Right ventricle myocardium superior (tissue), 1 donor: Measurements from ENCODE around the gene RNF213. TPM values are rescaled to one million over a fixed set of nuclear protein-coding genes. Genes with fewer than 3 reads are reported as not detected.

Experiments used
- ATAC-seq: fragments of 200-7000 bp; cut with Tn5 transposase; one replicate; pipeline ENCODE4 v1.9.1; 2020; ENCODE audit warnings: mild to moderate bottlenecking; ENCODE audit not compliant: poor library complexity
- DNase-seq: peaks from one replicate; pipeline ENCODE4 v3.0.0-alpha.2; 2020
- intact Hi-C: fragments of 100-400 bp; cut with DNase I; formaldehyde crosslinking; loops from one replicate; pipeline ENCODE4 v1.11.2; 2022
- total RNA-seq: library from RNA; stranded (reverse); fragmentation: NEBNext Ultra II Directional; extraction: Animal tissue kit (Norgen Biotek cat#: 25700); gene quantifications from one replicate; pipeline ENCODE4 v1.2.1, GENCODE V29; 2021
- donor health status: DM: no; HTN: yes; CAD: no; lungs with severe emphysema.

Gene RNF213
- total RNA-seq, 1 donor from 2014 or later: 29.9 TPM

DNA sequence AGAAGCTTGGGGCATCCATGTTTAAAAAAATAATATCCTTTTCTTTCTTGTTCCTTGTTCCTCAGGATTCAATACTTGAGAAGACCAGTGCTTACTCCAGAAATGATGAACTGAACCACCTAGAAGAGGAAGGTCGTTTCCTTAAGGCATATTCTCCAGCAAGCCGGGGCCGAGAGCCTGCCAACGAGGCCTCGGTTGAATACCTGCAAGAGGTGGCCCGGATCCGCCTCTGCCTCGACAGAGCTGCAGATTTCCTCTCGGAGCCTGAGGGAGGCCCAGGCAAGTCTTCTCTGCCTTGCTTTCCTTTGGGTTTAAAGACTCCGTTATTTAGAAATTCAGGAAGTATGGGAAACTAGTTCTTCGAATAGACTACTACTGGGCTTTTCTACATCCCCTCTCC is 111.8 kb downstream of the RNF213 start:
- intact Hi-C loops: no loop called here

DNA sequence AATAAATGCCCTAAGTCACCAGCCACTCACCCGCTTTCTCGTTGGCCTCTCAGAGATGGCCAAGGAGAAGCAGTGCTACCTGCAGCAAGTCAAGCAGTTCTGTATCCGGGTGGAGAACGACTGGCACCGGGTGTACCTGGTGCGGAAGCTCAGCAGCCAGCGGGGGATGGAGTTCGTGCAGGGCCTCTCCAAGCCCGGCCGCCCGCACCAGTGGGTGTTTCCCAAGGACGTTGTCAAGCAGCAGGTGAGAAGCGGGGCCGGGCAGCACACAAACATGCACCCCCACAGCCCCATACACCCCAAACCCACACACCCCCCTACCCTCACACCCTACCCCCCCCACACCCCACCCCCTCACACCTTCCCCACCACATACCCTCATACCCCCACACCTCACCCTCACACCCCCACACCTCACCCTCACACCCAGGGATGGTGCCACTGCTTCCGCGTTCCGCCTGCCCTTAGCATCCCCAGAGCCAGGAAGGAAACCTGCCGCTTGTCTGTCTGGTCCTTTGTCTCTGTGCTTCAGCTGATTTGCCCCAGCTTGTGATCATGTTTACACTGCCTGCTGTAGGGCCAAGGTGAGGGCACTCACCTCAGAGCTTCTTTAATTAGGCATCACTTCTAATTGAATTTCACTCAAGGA is 112.4 kb downstream of the RNF213 start:
- DNase-seq (no peak), ATAC-seq (no peak)
- intact Hi-C loops: no loop called here

More for the DNA sequence above, 111.8 kb downstream of the RNF213 start:
- ATAC-seq: no peak
- no peak for DNase-seq

DNA sequence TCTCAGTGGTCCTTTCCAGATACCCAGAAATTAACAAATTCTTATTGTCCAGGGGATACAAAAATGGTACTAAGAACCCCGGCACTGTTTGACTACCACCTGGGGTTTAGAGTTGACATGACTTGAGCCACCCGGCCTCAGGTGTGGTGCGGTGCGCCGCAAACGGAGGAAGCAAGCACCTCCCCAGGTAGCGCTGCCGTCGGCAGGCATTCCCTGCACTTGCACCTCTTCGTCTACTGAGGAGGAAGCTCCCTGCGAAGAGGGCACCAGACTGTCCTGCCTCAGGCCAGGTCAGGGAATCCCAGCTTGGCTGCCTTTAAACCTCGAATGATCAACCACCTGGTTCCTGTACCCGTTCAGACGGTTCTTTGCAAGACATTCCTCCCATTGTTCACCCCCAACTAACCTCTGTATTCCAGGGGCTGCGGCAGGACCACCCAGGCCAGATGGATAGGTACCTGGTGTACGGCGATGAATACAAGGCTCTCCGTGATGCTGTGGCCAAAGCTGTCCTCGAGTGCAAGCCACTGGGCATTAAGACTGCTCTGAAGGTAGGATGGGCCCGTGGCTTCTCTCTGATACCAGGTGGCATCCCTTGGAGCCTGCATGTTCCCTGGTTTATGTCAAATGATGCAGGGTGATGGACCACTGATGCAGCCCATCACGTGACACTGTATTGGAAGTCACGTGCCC is 113.5 kb downstream of the RNF213 start:
- DNase-seq (no peak), ATAC-seq (no peak)
- intact Hi-C loops: no loop called here

DNA sequence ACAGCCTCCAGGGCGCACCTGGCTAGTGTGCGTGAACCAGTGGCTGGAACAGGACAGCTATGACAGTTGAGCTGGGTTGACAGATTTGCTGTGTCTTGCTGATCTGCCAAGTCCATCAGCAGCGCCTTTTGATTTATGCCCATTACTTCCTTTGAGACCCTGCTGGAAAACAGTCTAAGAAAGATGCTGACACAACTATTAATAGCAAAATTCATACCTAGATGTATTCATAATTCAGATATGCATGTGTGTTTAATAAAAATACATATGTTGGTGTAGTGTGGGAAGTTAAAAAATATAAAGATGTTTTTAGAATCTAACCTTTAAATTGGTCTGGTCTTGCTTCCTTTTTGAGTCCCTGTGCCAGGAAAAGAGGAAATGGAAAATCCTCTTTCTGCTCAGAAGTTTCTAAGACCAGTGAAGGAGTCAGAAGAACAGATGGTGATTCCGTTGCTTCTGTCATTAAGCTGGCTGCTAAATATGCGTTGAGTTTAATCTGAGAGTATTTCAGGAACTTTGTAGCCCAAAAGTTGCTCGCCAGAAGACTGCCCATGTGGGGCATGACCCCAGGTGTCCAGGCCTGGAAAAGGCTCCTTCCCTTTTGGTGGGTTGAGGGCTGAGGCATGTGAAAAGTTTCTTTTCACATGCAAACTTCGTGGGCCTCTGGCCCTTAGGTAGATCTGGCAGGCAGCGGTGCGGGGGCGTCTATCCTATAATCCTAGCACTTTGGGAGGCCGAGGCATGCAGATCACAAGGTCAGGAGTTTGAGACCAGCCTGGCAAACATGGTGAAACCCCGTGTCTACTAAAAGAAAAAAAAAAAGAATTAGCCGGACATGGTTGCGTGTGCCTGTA is 114.3 kb downstream of the RNF213 start:
- intact Hi-C loops: no loop called here
- ATAC-seq: no peak
- DNase-seq: no peak

DNA sequence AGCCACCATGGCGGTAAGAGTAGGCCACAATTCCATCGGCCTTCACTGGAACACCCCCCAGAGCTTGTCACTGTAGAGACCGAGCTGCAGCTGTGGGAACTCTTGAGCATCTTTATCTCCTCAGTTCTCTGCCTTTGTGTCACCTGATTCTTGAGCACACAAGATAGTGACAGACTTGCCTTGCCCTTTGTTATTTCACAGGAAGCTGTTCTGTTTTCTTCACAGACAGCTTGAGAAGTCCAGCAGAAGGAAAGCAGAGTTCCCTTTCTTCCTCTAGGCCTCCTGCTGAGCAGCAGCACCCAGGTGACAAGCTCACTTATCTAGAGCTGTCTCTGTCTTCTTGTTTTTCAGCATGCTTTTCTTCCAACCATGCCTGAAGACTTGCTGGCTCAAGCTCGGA is 115.9 kb downstream of the RNF213 start:
- intact Hi-C loops: no loop called here
- DNase-seq (no peak), ATAC-seq (no peak)

DNA sequence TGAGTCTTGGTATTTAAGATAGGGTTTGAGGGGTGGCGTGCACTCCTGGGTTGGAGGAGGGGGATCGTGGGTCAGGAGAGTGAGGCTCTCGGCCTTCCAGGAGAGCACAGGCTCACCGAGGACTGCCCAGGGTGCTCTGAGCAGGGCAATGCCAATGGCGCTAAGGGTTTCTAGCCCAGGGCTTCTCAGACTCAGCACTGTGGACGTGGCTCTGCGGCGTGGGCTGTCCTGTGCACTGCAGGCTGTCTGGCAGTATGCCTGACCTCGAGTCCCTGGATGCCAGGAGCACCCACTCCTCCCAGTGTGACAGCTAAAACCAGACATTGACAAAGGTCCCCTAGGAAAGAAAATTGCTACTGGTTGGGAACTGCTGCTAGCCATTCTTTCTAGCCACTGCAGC is 117.1 kb downstream of the RNF213 start:
- DNase-seq (no peak), ATAC-seq (no peak)
- intact Hi-C loops: no loop called here

DNA sequence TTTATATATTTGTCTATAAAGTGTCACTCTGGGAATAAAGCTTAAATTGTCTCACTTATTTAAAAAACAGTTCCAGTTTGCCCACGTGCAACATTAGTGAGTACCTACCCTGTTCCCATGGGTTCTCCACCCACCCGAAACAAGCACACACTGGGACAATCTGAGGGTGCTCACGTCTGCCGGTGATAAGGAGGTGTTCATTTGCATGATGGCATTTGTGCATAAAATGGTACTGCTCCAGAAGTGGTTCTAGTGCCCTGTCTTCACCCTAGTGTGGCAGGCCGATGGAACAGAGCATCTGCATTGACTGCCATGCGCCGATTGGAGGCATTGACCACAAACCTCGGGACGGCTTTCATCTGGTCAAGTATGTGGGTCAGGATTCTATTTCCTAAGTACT is 118.7 kb downstream of the RNF213 start:
- intact Hi-C loops: no loop called here
- peak; percentile 58 for ATAC-seq
- no peak for DNase-seq

DNA sequence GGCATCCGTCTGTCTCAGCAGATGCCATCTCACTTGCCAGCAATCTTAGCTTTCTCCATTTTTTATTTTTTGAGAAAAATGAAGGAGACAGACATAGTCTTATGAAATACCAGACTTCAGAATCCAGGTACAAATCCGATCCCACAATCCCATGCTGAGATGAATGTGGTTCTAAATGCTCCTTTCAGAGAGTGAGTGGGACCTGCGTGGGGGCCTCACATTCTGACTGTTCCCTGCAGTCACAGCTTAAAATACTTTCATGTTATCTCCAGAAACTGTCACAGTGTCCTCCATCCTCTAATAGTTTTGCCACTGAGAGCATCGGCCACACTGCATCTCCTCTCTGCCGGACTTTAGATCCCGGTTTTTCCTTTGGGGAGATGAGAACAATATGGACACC is 119.4 kb downstream of the RNF213 start:
- DNase-seq (no peak), ATAC-seq (no peak)
- intact Hi-C loops: no loop called here

DNA sequence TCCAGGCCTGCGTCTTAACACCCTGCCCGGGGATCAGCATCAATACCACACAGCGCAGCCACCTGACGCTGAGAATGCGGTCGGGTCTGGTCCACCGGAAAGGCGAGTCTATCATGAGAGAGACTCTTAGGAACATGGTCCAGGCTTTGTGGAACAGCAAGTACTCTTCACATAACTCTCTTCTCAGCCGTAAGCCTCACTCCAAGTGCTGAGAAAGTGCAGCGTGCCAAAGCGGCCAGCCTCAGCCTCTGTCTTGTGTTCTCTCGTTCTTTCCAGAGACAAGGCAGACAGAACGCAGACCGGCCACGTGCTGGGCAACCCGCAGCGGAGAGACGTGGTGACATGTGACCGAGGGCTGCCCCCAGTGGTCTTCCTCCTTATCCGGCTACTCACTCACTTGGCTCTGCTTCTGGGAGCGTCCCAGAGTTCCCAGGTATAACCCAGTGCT is 119.9 kb downstream of the RNF213 start:
- ATAC-seq: no peak
- intact Hi-C loops: no loop called here
- DNase-seq: no peak

DNA sequence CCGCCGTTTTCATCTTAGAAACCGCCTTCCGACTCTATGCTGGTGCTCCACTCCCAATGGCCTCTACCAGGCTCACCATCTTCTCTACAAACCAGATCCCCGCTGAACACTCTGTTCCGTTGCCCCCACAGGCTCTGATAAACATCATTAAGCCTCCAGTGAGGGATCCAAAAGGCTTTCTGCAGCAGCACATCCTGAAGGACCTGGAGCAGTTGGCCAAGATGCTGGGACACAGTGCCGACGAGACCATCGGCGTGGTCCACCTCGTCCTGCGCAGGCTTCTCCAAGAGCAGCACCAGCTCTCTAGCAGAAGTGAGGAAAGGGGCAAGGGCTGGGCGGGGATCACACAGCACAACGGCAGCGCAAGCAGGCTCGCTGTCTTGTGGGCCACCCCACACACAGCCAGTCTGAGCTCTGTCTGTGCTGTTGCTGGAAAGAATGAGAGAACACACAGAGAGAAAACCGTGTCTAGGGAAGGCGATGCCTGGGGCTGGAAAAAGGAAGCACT is 120.8 kb downstream of the RNF213 start:
- intact Hi-C loops: no loop called here
- DNase-seq: no peak
- no peak for ATAC-seq

DNA sequence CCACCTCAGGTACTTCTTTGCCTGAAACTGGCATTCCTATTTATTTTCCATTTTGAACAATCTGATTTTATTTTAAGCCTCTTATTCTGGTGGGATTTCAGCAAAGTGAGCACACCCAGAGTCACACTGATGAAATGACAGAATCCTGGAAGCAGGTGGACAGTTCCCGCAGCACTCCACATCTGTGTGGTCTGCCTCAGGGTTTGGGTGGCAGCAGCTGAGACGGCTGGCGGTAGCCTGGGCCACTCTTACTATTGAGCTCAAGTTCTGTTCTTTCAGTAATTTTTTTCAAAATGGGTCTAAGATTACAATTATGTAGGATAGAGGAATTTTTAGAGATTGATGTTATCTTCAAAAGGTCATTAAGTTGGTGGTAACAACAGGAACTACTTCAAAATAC is 121.8 kb downstream of the RNF213 start:
- intact Hi-C loops: no loop called here
- DNase-seq: no peak
- ATAC-seq: no peak

DNA sequence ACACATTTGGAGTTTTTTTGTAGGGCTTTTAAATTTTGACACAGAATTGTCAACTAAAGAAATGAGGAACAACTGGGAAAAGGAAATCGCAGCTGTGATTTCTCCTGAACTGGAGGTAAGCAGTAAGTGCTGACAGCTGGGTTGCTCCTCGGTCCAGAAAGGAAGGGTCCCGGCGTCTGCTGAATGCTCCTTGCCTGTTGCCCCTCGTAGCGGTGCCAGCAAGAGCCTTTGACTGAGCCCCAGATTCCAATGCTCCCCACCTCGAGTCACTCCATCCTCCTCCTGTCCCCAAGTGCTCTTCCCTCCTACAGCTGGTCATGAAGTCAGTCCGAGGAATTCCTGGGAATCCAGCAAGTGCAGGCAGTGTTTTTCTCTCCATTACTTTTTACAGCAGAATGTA is 122.3 kb downstream of the RNF213 start:
- intact Hi-C loops: no loop called here
- no peak for DNase-seq
- no peak for ATAC-seq

DNA sequence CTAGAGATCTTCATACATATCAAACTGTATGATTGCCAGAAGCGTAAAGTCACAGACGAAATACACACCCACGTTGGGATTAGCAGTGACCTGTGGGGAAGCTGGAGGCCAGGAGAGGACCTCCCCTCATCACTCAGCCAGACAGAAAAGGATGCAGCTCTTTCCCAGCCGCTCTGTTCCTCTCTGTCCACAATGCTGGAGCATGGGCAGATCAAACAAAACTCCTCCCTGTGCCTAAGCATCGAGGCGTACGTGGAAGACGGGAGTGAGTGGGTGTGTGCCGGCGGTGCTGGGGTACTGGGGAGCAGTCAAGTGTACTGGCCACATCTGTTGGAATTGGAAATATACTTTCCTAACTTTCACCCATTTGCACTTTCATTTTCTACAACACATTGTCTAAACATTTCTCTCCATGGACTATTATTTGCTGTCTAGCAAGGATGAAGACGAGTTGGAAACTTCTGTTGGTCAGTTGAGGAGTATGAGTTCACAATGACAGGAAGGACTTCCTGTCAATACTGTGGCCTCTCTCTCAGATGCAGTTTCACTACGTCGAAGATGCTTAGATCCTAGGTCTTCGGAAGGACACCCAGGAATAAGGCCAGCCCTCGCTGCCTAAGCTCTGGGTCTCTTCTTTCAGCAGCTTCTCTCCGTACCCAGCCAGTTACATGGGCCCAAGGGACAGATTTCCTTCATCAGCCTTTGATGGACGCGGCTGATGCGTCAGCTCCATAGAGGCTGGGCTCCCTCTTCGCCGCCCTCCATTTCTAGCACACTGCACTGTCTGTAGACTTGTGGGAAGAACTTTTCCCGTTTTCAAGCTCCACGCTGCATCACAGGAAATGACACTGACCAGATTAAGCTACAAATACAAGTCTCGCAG is 123.7 kb downstream of the RNF213 start:
- ATAC-seq: no peak
- intact Hi-C loops: no loop called here
- DNase-seq: no peak

DNA sequence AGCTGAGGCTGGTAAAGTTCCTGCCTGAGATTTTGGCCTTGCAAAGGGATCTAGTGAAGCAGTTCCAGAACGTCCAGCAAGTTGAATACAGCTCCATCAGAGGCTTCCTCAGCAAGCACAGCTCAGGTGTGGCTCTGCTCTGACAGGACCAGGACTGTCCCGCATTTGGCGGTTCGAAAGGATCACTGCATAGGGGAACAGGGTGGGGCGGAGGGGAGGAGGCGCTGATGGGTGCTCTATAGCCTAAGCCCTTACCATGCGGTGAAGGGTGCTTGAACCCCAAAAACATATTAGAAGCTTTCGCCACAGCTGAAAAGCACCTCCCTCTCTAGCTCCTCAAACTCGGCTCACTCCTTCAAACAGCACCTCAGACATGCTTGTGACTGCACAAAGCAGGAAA is 124.4 kb downstream of the RNF213 start:
- intact Hi-C loops: no loop called here
- DNase-seq (no peak), ATAC-seq (no peak)

DNA sequence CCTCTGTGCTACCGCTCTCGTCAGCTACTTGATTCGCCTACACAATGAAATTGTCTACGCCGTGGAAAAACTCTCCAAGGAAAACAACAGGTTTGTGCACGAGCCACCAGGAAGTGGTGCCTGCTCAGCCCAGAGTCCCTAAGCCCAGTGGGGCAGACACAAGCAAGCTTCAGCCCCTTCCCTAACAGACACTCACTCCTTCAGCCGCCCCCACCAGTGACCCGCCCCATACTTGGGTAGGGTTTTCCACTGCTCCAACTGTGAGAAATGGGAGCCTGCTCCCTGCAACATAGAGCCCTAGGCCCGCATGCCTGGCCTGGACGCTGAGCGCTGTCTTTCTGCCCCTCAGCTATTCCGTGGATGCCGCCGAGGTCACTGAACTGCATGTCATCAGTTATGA is 125.7 kb downstream of the RNF213 start:
- ATAC-seq (no peak), DNase-seq (no peak)
- intact Hi-C loops: no loop called here

DNA sequence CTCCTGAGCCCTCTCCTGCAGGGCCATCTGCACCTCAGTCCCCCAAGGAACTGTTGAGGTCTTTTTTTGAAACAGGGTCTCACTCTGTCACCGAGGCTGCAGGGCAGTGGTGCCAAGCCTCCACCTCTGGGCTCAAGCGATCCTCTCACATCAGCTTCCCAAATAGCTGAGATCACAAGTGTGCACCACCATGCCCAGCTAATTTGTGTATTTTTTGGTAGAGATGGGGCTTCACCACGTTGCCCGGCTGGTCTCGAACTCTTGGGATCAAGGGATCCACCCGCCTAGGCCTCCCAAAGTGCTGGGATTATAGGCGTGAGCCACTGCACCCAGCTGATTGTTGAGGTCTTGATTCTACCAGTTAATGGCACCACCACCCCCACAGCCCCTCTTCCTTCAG is 126.4 kb downstream of the RNF213 start:
- intact Hi-C loops: no loop called here
- no peak for DNase-seq
- no peak for ATAC-seq

DNA sequence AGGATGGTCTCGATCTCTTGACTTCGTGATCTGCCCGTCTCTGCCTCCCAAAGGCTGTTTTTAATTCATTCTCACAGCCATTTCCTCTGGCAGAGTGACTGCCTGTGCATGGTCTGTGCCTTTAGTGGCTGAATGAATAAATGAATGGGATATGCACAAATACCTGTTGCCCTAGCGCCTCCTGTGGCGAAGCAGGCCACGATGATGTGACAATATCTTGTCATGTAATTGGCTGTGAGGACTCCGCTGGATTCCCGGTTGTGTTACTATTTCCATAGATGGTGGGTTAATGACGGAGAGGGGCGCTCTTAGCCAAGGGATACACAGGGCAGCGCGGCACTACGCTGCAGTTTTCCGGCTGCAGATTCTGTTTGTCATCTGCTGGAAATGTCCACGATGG is 127.5 kb downstream of the RNF213 start:
- ATAC-seq: no peak
- intact Hi-C loops: no loop called here
- no peak for DNase-seq

DNA sequence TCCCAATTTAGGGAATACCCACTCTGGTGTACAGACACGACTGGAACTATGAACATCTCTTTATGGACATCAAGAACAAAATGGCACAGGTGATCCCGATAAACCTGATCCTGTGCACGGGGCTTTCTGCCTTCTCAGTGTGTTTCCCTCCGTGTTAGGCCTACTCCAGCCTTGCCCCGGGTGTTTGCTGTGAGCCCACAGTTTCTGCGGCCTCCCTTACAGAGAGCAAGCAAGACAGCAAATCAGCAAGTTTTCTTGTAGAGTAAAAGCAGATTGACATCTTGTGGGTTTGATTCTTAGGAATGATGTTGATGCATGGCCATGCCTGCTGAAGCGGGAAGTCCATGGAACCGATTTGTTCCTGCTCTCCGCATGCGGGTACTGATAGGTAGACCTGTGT is 127.9 kb downstream of the RNF213 start:
- DNase-seq (no peak), ATAC-seq (no peak)
- intact Hi-C loops: no loop called here
